Endodermal cell (in vitro differentiated cells): ENCODE results near the gene RPL36. TPM values are rescaled to one million over a fixed set of nuclear protein-coding genes. Genes with fewer than 3 reads are reported as not detected.

Experiments
- DNase-seq: peaks from one replicate; pipeline ENCODE4 v3.0.0-alpha.2; 2017
- H3K27ac ChIP-seq: 2 replicates; pipeline ENCODE4 v1.5.1; 2013; ENCODE audit warnings: mild to moderate bottlenecking, low read depth, low read length, moderate library complexity
- H3K27me3 ChIP-seq: 2 replicates; pipeline ENCODE4 v1.6.1; 2013; ENCODE audit warnings: mild to moderate bottlenecking, low read length, moderate library complexity; ENCODE audit not compliant: insufficient read depth, control insufficient read depth, poor library complexity, severe bottlenecking
- H3K36me3 ChIP-seq: 2 replicates; pipeline ENCODE4 v1.7.0; 2013; ENCODE audit warnings: mild to moderate bottlenecking, low read length, moderate library complexity; ENCODE audit not compliant: control insufficient read depth, insufficient read depth
- H3K4me1 ChIP-seq: one replicate; pipeline ENCODE4 v1.7.0; 2013; ENCODE audit warnings: low read length; ENCODE audit not compliant: control insufficient read depth, insufficient read depth
- H3K4me3 ChIP-seq: 2 replicates; pipeline ENCODE4 v1.5.1; 2013; ENCODE audit warnings: mild to moderate bottlenecking, low read length, moderate library complexity
- H3K9ac ChIP-seq: 2 replicates; pipeline ENCODE4 v1.6.1; 2013; ENCODE audit warnings: mild to moderate bottlenecking, low read length, moderate library complexity; ENCODE audit not compliant: poor library complexity, severe bottlenecking; ENCODE audit errors: extremely low read depth
- H3K9me3 ChIP-seq: 2 replicates; pipeline ENCODE4 v1.6.1; 2013; ENCODE audit warnings: mild to moderate bottlenecking, low read length, moderate library complexity; ENCODE audit not compliant: control insufficient read depth
- H3K27ac Mint-ChIP-seq: 2 replicates; pipeline ENCODE4 v1.8.0; 2020; ENCODE audit warnings: mixed read lengths
- H3K27me3 Mint-ChIP-seq: 2 replicates; pipeline ENCODE4 v1.8.0; 2021; ENCODE audit warnings: mild to moderate bottlenecking, mixed read lengths; ENCODE audit not compliant: insufficient read depth
- H3K36me3 Mint-ChIP-seq: 2 replicates; pipeline ENCODE4 v1.8.0; 2020; ENCODE audit warnings: low read depth, mixed read lengths
- H3K4me1 Mint-ChIP-seq: 2 replicates; pipeline ENCODE4 v1.8.0; 2020; ENCODE audit warnings: mixed read lengths
- H3K4me3 Mint-ChIP-seq: 2 replicates; pipeline ENCODE4 v1.8.0; 2020; ENCODE audit warnings: mild to moderate bottlenecking, moderate library complexity, mixed read lengths
- H3K9me3 Mint-ChIP-seq: 2 replicates; pipeline ENCODE4 v1.8.0; 2020; ENCODE audit warnings: mild to moderate bottlenecking, mixed read lengths
- WGBS, 2 experiments: methylation state at CpG; one replicate each; pipeline versions ENCODE4 v1.1.5 to v1.1.7; 2013; ENCODE audit warnings: missing lambda C conversion rate in 2 of 2, mixed read lengths in 1 of 2; ENCODE audit not compliant: insufficient coverage in 1 of 2, insufficient read length in 1 of 2; 5-methylcytosine and 5-hydroxymethylcytosine counted together
- total RNA-seq, 2 donors: library from RNA; stranded (reverse); fragmentation: NEBNext Ultra II Directional in 1 of 2; extraction: Animal tissue kit (Norgen Biotek cat#: 25700) in 1 of 2; gene quantifications; 2 replicates in 1 of 2; 3 replicates in 1 of 2; pipeline ENCODE4 v1.2.1, GENCODE V29; 2021
- TF ChIP-seq, protein P1 (sequence below): fragments of 200-600 bp; sonication (generic); conservative IDR thresholded peaks from 2 replicates; pipeline ENCODE4 v1.5.0; 2021; ENCODE audit warnings: antibody characterized with exemption, mild to moderate bottlenecking

RPL36 gene
- total RNA-seq, 2 donors from 2014 or later = 1,005 to 1,008 TPM

DNA sequence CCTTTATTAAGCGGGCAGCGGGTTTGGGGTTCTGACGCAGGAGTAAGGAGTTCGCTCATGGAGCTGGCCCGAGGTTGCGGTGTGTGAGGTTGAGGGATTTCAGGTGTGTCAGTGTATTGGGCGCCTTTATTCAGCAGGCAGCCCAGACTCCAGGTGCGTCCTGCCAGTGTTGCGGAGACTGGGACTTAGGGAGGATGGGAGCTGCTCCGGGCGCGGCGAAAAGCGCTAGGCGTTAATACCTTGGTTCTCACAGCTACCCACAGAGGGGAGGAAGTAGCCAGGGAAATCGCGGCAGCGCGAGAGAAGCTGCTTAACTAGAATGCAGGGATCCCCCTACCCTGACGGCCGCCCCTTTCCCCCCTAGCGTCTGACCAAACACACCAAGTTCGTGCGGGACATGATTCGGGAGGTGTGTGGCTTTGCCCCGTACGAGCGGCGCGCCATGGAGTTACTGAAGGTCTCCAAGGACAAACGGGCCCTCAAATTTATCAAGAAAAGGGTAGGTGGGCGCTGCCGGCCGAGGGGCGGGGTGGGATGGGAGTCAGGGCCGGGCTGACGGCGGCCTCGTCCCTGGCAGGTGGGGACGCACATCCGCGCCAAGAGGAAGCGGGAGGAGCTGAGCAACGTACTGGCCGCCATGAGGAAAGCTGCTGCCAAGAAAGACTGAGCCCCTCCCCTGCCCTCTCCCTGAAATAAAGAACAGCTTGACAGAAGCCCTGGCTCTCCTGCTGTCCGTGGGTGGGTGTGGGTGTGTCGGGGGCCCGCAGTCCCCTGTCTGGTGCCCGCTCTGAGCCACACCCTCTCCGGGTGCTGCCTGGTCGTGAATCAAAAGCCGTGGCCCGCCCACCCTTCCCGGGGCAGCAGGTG lies 1.1 kb downstream of the RPL36 start:
- Histone ChIP-seq H3K4me3 (peak overlapping the region; percentile 96), H3K36me3 (peaks cover 40% of the 10 kb centered on the region), H3K9ac (peak overlapping the region; percentile 89), H3K27ac (no peak overlapping the region), H3K9me3 (no peaks in the 10 kb centered on the region), H3K27me3 (no peaks in the 10 kb centered on the region), H3K4me1 (no peaks in the 10 kb centered on the region)
- TF ChIP-seq, protein P1, sequence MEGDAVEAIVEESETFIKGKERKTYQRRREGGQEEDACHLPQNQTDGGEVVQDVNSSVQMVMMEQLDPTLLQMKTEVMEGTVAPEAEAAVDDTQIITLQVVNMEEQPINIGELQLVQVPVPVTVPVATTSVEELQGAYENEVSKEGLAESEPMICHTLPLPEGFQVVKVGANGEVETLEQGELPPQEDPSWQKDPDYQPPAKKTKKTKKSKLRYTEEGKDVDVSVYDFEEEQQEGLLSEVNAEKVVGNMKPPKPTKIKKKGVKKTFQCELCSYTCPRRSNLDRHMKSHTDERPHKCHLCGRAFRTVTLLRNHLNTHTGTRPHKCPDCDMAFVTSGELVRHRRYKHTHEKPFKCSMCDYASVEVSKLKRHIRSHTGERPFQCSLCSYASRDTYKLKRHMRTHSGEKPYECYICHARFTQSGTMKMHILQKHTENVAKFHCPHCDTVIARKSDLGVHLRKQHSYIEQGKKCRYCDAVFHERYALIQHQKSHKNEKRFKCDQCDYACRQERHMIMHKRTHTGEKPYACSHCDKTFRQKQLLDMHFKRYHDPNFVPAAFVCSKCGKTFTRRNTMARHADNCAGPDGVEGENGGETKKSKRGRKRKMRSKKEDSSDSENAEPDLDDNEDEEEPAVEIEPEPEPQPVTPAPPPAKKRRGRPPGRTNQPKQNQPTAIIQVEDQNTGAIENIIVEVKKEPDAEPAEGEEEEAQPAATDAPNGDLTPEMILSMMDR = no peak
- peak; percentile 66 for DNase-seq
- Mint-ChIP-seq H3K9me3 (peaks cover 5% of the 10 kb centered on the region), H3K27me3 (peaks cover 5% of the 10 kb centered on the region), H3K4me1 (peaks cover 2% of the 10 kb centered on the region), H3K27ac (peak overlapping the region; percentile 97), H3K4me3 (peak overlapping the region; percentile 99), H3K36me3 (peaks cover 36% of the 10 kb centered on the region)
- WGBS, 2 experiments = 5 to 14% methylated on average over 18 to 54 of the region's 54 CpGs

DNA sequence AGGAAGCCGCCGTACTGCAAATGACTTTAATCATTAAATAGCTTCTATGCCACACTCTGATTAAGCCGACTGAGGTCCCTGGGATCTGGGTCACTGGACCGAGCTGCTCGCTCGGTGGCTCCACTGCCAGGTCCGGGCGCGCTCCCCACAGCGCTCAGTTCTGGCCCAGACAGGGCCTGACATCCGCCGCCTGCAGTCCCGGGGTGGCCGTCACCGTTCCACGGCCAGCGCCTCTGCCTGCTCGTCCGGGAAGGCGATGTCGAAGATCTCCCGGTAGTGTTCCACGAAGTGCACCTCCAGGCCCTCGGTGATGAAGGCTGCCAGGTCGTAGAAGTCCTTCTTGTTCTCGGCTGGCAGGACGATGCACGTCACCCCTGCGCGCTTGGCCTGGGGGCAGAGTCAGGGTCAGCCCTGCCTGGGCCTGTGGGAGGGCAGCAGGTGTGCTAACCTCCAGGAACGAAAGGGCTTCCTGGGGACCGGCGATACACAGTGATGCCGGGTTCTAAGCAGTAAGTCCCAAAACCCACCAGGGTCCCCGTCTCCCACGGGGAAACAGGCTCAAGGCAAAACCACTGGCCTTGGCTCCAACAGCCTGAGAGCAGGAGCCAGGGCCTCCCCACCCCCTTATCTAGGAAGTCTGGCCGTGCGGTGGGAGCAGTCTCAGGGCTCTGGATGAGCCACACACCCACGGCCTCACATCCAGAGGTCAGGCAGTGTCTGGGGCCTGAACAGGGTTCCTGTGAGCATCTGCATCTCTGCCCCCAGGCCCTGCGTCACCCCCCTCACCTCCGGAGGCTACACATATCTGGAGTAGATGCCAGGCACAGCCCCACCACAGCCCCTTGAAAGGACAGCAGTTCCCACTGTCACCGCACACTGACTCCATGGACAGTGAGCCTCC lies 2.0 kb downstream of the RPL36 start:
- H3K36me3 ChIP-seq = peaks cover 42% of the 10 kb centered on the region
- peaks cover 42% of the 10 kb centered on the region for H3K36me3 Mint-ChIP-seq
- peak overlapping the region; percentile 86 for H3K27ac Mint-ChIP-seq
- H3K9me3 Mint-ChIP-seq = peaks cover 5% of the 10 kb centered on the region
- WGBS, 2 experiments = 92% methylated on average over 36 to 42 of the region's 42 CpGs
- no peaks in the 10 kb centered on the region for H3K27me3 ChIP-seq
- TF ChIP-seq, protein P1 = no peak
- H3K4me3 Mint-ChIP-seq = peak overlapping the region; percentile 99
- no peak overlapping the region for H3K27ac ChIP-seq
- DNase-seq = peak; percentile 55
- H3K4me3 ChIP-seq = peak overlapping the region; percentile 96
- no peaks in the 10 kb centered on the region for H3K4me1 ChIP-seq
- no peaks in the 10 kb centered on the region for H3K9me3 ChIP-seq
- H3K27me3 Mint-ChIP-seq = peaks cover 5% of the 10 kb centered on the region
- no peak overlapping the region for H3K9ac ChIP-seq
- H3K4me1 Mint-ChIP-seq = peaks cover 2% of the 10 kb centered on the region

DNA sequence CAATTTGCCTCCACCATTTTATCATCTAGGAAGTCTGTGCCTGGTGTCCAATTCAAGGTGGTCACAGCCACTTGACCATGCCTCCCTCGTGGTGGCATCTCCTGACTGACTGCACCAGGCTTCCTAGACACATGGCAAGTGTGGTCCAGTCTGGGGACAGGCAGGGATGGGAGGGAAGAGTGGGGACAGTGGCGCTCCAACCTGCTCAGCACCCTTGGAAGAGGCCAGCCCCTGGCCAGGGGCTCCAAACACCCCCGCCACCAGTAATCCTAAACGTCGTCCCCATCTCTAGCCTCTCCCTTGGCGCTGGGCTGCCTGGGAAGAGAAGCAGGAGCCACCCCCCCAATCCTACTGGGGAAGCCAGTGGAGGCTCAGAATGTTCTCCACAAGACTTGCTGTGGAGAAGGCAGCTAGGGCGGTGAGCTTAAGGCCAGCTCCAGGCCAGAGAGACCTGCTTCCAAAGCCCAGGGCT lies 2.7 kb downstream of the RPL36 start:
- Mint-ChIP-seq H3K36me3 (peaks cover 44% of the 10 kb centered on the region), H3K9me3 (peaks cover 5% of the 10 kb centered on the region), H3K27me3 (peaks cover 5% of the 10 kb centered on the region), H3K27ac (peak overlapping the region; percentile 86), H3K4me1 (peaks cover 2% of the 10 kb centered on the region), H3K4me3 (peak overlapping the region; percentile 99)
- TF ChIP-seq, protein P1 = no peak
- Histone ChIP-seq H3K27ac (no peak overlapping the region), H3K4me3 (no peak overlapping the region), H3K27me3 (no peaks in the 10 kb centered on the region), H3K36me3 (peaks cover 42% of the 10 kb centered on the region), H3K4me1 (no peaks in the 10 kb centered on the region), H3K9ac (no peak overlapping the region), H3K9me3 (no peaks in the 10 kb centered on the region)
- DNase-seq = no peak
- WGBS, 2 experiments = 90 to 94% methylated on average over 7 of the region's 7 CpGs
